CD8-positive, alpha-beta memory T cell (primary cell): ENCODE data around the gene RHBDL1. TPM values are rescaled to one million over a fixed set of nuclear protein-coding genes. Genes with fewer than 3 reads are reported as not detected.

ENCODE experiments used
- CTCF ChIA-PET: fragments of 350-600 bp; sonication (Branson Sonifier 250); formaldehyde crosslinking; loops from one replicate; lab custom pipeline; 2021; ENCODE audit warnings: antibody characterized with exemption; lab: Charles Lee
- POLR2A ChIA-PET: fragments of 350-600 bp; sonication (Branson Sonifier 250); formaldehyde crosslinking; loops from one replicate; lab custom pipeline; 2021; ENCODE audit warnings: antibody characterized with exemption; lab: Charles Lee
- DNase-seq, 5 donors: peaks; one replicate each; pipeline versions ENCODE4 v3.0.0 to v3.0.0-alpha.2; 2020 to 2022; ENCODE audit warnings: mixed read lengths in 1 of 5
- H3K27ac ChIP-seq: one replicate; pipeline ENCODE4 v1.7.0; 2013; ENCODE audit warnings: low read depth, mild to moderate bottlenecking, low read length, moderate library complexity
- H3K27me3 ChIP-seq: 2 replicates; pipeline ENCODE4 v1.7.0; 2013; ENCODE audit warnings: low read length, mild to moderate bottlenecking; ENCODE audit not compliant: insufficient read depth, poor library complexity, severe bottlenecking
- H3K36me3 ChIP-seq: 2 replicates; pipeline ENCODE4 v1.7.0; 2013; ENCODE audit warnings: mild to moderate bottlenecking, low read length, moderate library complexity; ENCODE audit not compliant: insufficient read depth
- H3K4me1 ChIP-seq: 2 replicates; pipeline ENCODE4 v1.7.0; 2013; ENCODE audit warnings: mild to moderate bottlenecking, low read length, moderate library complexity; ENCODE audit not compliant: insufficient read depth
- H3K4me3 ChIP-seq: 2 replicates; pipeline ENCODE4 v1.7.0; 2013; ENCODE audit warnings: mild to moderate bottlenecking, low read length
- H3K9me3 ChIP-seq: 2 replicates; pipeline ENCODE4 v1.7.0; 2013; ENCODE audit warnings: mild to moderate bottlenecking, low read length
- H3K27ac Mint-ChIP-seq, 8 donors: one replicate each; pipeline ENCODE4 v1.8.0; 2020 to 2021; ENCODE audit warnings: mixed read lengths in 8 of 8, mild to moderate bottlenecking in 6 of 8, inconsistent platforms in 3 of 8, moderate library complexity in 3 of 8
- H3K27me3 Mint-ChIP-seq, 2 donors: one replicate each; pipeline ENCODE4 v1.8.0; 2020 to 2021; ENCODE audit warnings: mixed read lengths in 2 of 2, mild to moderate bottlenecking in 1 of 2, moderate library complexity in 1 of 2
- H3K36me3 Mint-ChIP-seq, 3 donors: one replicate each; pipeline ENCODE4 v1.8.0; 2020 to 2021; ENCODE audit warnings: mixed read lengths in 3 of 3, inconsistent platforms in 1 of 3, mild to moderate bottlenecking in 1 of 3
- H3K4me1 Mint-ChIP-seq, 3 donors: one replicate each; pipeline ENCODE4 v1.8.0; 2020 to 2021; ENCODE audit warnings: mixed read lengths in 3 of 3, inconsistent platforms in 1 of 3, mild to moderate bottlenecking in 1 of 3
- H3K4me3 Mint-ChIP-seq, 7 donors: one replicate each; pipeline ENCODE4 v1.8.0; 2020 to 2021; ENCODE audit warnings: mixed read lengths in 7 of 7, mild to moderate bottlenecking in 6 of 7, moderate library complexity in 4 of 7, inconsistent platforms in 2 of 7
- H3K9me3 Mint-ChIP-seq, 5 donors: one replicate each; pipeline ENCODE4 v1.8.0; 2020 to 2022; ENCODE audit warnings: mixed read lengths in 5 of 5, mild to moderate bottlenecking in 3 of 5, moderate library complexity in 2 of 5, inconsistent platforms in 1 of 5
- polyA plus RNA-seq: library from polyadenylated mRNA; unstranded; fragments of 300-500 nt; fragmentation: Illumina TruSeq; gene quantifications from one replicate; pipeline ENCODE4 v1.2.3, GENCODE V29; 2021
- total RNA-seq, 2 experiments: library from RNA; stranded (reverse); gene quantifications; one replicate each; pipeline ENCODE4 v1.2.3, GENCODE V29; 2021

RHBDL1 gene
- total and polyA plus RNA-seq, 3 experiments from 2014 or later, result 0.29 to 0.44 (median 0.33) TPM

DNA sequence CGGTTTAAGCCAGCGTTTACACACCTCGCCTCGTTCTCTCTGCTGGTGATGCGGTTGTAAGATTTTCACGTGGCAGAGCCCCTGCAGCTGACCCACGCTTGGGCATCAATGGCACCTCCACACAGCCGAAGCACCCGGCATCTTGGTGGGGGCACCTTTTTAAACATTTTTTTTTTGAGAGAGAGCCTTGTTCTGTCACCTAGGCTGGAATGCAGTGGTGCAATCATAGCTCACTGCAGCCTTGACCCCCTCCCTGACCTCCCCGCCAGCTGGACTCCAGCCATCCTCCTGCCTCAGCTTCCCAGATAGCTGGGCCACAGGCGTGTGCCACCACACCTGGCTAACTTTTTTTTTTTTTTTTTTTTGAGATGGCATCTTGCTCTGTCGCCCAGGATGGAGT lies 21.4 kb upstream of the RHBDL1 start:
- DNase-seq, result no peak
- Histone ChIP-seq H3K36me3 (no peaks in the 10 kb centered on the region), H3K27me3 (no peaks in the 10 kb centered on the region), H3K27ac (no peak overlapping the region), H3K4me3 (no peak overlapping the region), H3K4me1 (no peaks in the 10 kb centered on the region), H3K9me3 (no peaks in the 10 kb centered on the region)
- H3K27ac Mint-ChIP-seq, result no peak overlapping the region
- H3K4me1 Mint-ChIP-seq, result peaks cover 0 to 6% (median 0%) of the 10 kb centered on the region in 3 donors
- H3K9me3 Mint-ChIP-seq, result no peaks in the 10 kb centered on the region
- H3K36me3 Mint-ChIP-seq, result no peaks in the 10 kb centered on the region
- POLR2A ChIA-PET, result no interaction called here
- H3K27me3 Mint-ChIP-seq, result no peaks in the 10 kb centered on the region
- CTCF ChIA-PET, result no interaction called here
- H3K4me3 Mint-ChIP-seq, result no peak overlapping the region

GRCh38 chr16:657487-657886 lies 18.0 kb upstream of the RHBDL1 start:
- CTCF ChIA-PET, result interaction anchor here (0.9 kb wide), 1 partner anchor 10 kb away, joined by 3 read pairs; the partner anchor contains the start of gene RHOT2
- H3K36me3 Mint-ChIP-seq, result no peaks in the 10 kb centered on the region

DNA sequence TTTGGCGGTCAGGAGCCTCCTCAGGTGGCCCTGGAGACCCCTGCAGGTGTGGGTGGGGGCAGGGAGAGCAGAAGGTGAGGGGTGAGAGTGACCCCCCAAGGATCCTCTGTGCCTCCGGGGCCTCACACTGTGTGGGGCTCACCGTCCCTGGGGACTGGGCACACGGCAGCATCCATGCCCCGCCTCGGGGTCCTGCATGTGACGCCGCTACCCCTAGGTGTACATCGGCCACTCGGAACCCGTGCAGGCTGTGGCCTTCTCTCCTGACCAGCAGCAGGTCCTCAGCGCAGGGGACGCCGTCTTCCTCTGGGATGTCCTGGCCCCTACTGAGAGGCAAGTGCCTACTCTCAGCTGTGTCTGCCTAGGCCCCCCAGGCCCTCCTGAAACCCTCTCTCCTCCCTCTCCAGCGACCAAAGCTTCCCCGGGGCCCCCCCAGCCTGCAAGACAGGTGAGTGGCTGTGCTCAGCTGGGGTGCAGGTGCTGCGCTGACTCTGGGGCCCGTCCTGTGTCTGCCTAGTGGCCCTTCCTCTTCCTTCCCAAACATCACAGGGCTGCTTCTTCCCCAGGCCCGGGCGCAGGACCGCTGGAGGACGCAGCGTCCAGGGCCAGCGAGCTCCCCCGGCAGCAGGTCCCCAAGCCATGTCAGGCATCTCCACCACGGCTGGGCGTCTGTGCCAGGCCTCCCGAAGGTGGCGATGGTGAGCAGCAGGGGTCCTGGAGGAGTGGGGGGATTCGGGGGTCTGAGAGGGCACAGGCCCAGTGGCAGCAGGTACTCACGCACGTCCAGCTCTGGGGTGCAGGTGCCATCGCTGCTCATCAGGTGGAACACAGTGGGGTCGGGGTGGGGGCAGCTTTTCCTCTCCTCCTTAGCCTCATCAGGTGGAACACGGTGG lies 16.5 kb upstream of the RHBDL1 start:
- Mint-ChIP-seq H3K27ac (no peak overlapping the region), H3K4me3 (no peak overlapping the region), H3K9me3 (no peaks in the 10 kb centered on the region), H3K36me3 (no peaks in the 10 kb centered on the region), H3K27me3 (no peaks in the 10 kb centered on the region), H3K4me1 (peaks cover 0 to 2% (median 0%) of the 10 kb centered on the region in 3 donors)
- no peak for DNase-seq
- POLR2A ChIA-PET, result no interaction called here
- no peak overlapping the region for H3K4me3 ChIP-seq
- H3K27me3 ChIP-seq, result no peaks in the 10 kb centered on the region
- CTCF ChIA-PET, result interaction anchor here (1.2 kb wide), 1 partner anchor 25 kb away, joined by 3 read pairs; the partner anchor contains the start of gene JMJD8
- H3K9me3 ChIP-seq, result no peaks in the 10 kb centered on the region
- no peaks in the 10 kb centered on the region for H3K36me3 ChIP-seq
- H3K4me1 ChIP-seq, result no peaks in the 10 kb centered on the region
- H3K27ac ChIP-seq, result no peak overlapping the region

More at GRCh38 chr16:657487-657886, 18.0 kb upstream of the RHBDL1 start:
- Histone ChIP-seq H3K9me3 (no peaks in the 10 kb centered on the region), H3K27me3 (no peaks in the 10 kb centered on the region), H3K4me1 (no peaks in the 10 kb centered on the region), H3K36me3 (no peaks in the 10 kb centered on the region), H3K27ac (no peak overlapping the region), H3K4me3 (no peak overlapping the region)
- no peak for DNase-seq
- no peaks in the 10 kb centered on the region for H3K9me3 Mint-ChIP-seq
- POLR2A ChIA-PET, result no interaction called here
- H3K4me1 Mint-ChIP-seq, result peaks cover 0 to 2% (median 0%) of the 10 kb centered on the region in 3 donors
- no peak overlapping the region for H3K4me3 Mint-ChIP-seq
- no peak overlapping the region for H3K27ac Mint-ChIP-seq
- H3K27me3 Mint-ChIP-seq, result no peaks in the 10 kb centered on the region

- Histone ChIP-seq H3K9me3 (no peaks in the 10 kb centered on the region), H3K27me3 (no peaks in the 10 kb centered on the region), H3K4me3 (no peak overlapping the region), H3K36me3 (no peaks in the 10 kb centered on the region), H3K4me1 (no peaks in the 10 kb centered on the region), H3K27ac (no peak overlapping the region)
- Mint-ChIP-seq H3K9me3 (no peaks in the 10 kb centered on the region), H3K4me3 (no peak overlapping the region), H3K27me3 (no peaks in the 10 kb centered on the region), H3K4me1 (peaks cover 0 to 2% (median 0%) of the 10 kb centered on the region in 3 donors), H3K27ac (no peak overlapping the region), H3K36me3 (no peaks in the 10 kb centered on the region)
- DNase-seq, result no peak
- CTCF ChIA-PET, result interaction anchor here (1.2 kb wide), 1 partner anchor 25 kb away, joined by 3 read pairs; the partner anchor contains the start of gene JMJD8
- POLR2A ChIA-PET, result interaction anchor here (0.5 kb wide), 1 partner anchor 20 kb away, joined by 4 read pairs; no protein-coding TSS in a partner anchor
These were observed 15.9 kb upstream of the RHBDL1 start for GRCh38 chr16:659618-660017.

DNA sequence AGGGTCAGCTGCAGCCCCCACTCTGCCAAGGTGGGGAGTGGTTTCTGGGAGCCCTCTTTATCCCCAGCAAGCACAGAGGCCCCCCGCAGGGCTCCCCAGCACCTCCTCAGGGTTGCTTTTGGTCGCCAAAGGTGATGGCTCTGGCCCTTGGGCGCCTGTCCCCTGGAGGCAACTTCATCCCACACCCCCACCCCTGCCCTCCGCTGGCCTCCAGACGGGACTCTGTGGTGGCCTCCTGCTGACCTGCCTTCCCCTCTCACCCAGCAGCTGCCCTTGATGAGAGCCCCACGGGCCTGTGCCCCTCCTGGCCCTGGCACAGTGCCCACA lies 15.4 kb upstream of the RHBDL1 start:
- Histone ChIP-seq H3K4me1 (no peaks in the 10 kb centered on the region), H3K27ac (no peak overlapping the region), H3K4me3 (no peak overlapping the region), H3K9me3 (no peaks in the 10 kb centered on the region), H3K27me3 (no peaks in the 10 kb centered on the region), H3K36me3 (no peaks in the 10 kb centered on the region)
- H3K9me3 Mint-ChIP-seq, result no peaks in the 10 kb centered on the region
- peaks cover 0 to 2% (median 0%) of the 10 kb centered on the region in 3 donors for H3K4me1 Mint-ChIP-seq
- no peak overlapping the region for H3K27ac Mint-ChIP-seq
- POLR2A ChIA-PET, result interaction anchor here (0.5 kb wide), 1 partner anchor 20 kb away, joined by 4 read pairs; no protein-coding TSS in a partner anchor
- H3K4me3 Mint-ChIP-seq, result no peak overlapping the region
- H3K36me3 Mint-ChIP-seq, result no peaks in the 10 kb centered on the region
- no peak for DNase-seq
- CTCF ChIA-PET, result interaction anchor here (1.2 kb wide), 1 partner anchor 24 kb away, joined by 3 read pairs; the partner anchor contains the start of gene JMJD8
- H3K27me3 Mint-ChIP-seq, result no peaks in the 10 kb centered on the region

DNA sequence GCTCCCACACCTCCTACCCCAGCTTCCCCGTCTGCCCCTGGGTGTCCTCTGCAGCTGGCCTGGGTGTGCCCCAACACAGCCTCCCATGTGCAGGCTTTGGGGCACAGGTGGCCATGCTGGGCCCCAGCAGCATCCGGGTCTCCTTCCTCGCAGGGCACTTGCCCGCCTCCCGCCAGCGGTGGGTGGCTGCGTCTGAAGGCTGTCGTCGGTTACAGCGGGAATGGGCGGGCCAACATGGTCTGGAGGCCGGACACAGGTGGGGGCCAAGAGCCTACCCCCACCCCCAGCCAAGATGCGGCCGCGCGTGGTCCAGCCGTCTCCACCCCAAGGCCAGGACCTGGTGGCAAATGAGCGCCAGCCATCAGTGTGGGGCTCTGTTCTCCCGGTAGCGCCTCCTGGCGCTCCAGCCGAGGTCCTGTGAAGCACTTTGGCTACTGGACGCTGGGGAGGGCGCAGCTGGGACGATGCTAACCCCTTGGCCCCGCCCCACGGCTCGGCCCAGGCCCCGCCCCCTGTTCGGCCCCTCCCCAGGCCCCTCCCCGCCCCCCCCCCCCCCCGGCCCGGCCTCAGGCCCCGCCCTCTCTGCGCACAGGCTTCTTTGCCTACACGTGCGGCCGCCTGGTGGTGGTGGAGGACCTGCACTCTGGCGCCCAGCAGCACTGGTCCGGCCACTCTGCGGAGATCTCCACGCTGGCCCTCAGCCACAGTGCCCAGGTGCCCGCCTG lies 14.8 kb upstream of the RHBDL1 start:
- CTCF ChIA-PET, result no interaction called here
- no peak overlapping the region for H3K27ac Mint-ChIP-seq

DNA sequence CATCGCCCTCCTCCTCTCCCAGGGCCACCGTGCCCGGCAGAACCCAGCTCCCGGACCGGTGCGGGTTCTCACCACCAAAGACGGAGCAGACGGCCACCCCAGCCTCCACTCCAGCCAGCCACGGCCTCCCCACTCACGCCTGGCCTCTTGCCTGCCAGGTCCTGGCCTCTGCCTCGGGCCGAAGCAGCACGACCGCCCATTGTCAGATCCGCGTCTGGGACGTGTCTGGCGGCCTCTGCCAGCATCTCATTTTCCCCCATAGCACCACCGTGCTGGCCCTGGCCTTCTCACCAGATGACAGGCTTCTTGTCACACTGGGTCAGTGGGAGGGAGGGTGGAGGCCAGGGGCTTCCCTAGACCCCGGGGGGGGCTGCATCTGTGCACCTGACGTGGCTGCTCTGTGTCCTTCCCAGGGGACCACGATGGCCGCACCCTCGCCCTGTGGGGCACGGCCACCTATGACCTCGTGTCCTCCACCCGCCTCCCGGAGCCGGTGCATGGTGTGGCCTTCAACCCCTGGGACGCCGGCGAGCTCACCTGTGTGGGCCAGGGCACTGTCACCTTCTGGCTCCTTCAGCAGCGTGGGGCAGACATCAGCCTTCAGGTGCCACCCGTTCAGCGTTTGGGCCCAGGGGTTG lies 14.2 kb upstream of the RHBDL1 start:
- H3K9me3 ChIP-seq, result no peaks in the 10 kb centered on the region
- Mint-ChIP-seq H3K36me3 (no peaks in the 10 kb centered on the region), H3K4me3 (no peak overlapping the region), H3K27me3 (no peaks in the 10 kb centered on the region), H3K9me3 (no peaks in the 10 kb centered on the region), H3K4me1 (peaks cover 0 to 2% (median 0%) of the 10 kb centered on the region in 3 donors), H3K27ac (no peak overlapping the region)
- no peak overlapping the region for H3K27ac ChIP-seq
- CTCF ChIA-PET, result interaction anchor here (0.8 kb wide), 1 partner anchor 15 kb away, joined by 3 read pairs; no protein-coding TSS in a partner anchor
- H3K4me1 ChIP-seq, result no peaks in the 10 kb centered on the region
- no peak overlapping the region for H3K4me3 ChIP-seq
- POLR2A ChIA-PET, result no interaction called here
- H3K27me3 ChIP-seq, result no peaks in the 10 kb centered on the region
- no peaks in the 10 kb centered on the region for H3K36me3 ChIP-seq
- no peak for DNase-seq

More for the DNA sequence above, 14.8 kb upstream of the RHBDL1 start:
- H3K9me3 Mint-ChIP-seq, result no peaks in the 10 kb centered on the region
- no peaks in the 10 kb centered on the region for H3K36me3 ChIP-seq
- H3K4me3 Mint-ChIP-seq, result peak overlapping the region in 1 of 7 donors; percentile 23
- no peak overlapping the region for H3K4me3 ChIP-seq
- no peaks in the 10 kb centered on the region for H3K27me3 Mint-ChIP-seq
- H3K27me3 ChIP-seq, result no peaks in the 10 kb centered on the region
- H3K4me1 Mint-ChIP-seq, result peaks cover 0 to 2% (median 0%) of the 10 kb centered on the region in 3 donors
- H3K36me3 Mint-ChIP-seq, result no peaks in the 10 kb centered on the region
- POLR2A ChIA-PET, result interaction anchor here (0.5 kb wide), 1 partner anchor 21 kb away, joined by 4 read pairs; no protein-coding TSS in a partner anchor
- DNase-seq, result peak; percentile 33 to 68 (median 40)
- no peaks in the 10 kb centered on the region for H3K9me3 ChIP-seq
- H3K4me1 ChIP-seq, result no peaks in the 10 kb centered on the region
- H3K27ac ChIP-seq, result no peak overlapping the region
